Testis (tissue), 3 donors: ENCODE data around the gene SLC35B1. TPM values are rescaled to one million over a fixed set of nuclear protein-coding genes. Genes with fewer than 3 reads are reported as not detected.

Source experiments
- DNase-seq: peaks from one replicate; pipeline ENCODE4 v3.0.0-alpha.2; 2019
- H3K27ac ChIP-seq, 2 donors: fragments of 200-600 bp; sonication (generic); one replicate each; pipeline ENCODE4 v1.5.1; 2019
- H3K27me3 ChIP-seq: fragments of 200-600 bp; sonication (generic); one replicate; pipeline ENCODE4 v1.5.1; 2019
- H3K36me3 ChIP-seq: fragments of 200-600 bp; sonication (generic); one replicate; pipeline ENCODE4 v1.5.1; 2017; ENCODE audit warnings: low read depth; ENCODE audit errors: missing control alignments
- H3K4me1 ChIP-seq: fragments of 200-600 bp; sonication (generic); one replicate; pipeline ENCODE4 v1.5.1; 2019
- H3K4me3 ChIP-seq, 2 donors: fragments of 200-600 bp; sonication (generic); one replicate each; pipeline ENCODE4 v1.5.1; 2017 to 2019
- H3K9me3 ChIP-seq: fragments of 200-600 bp; sonication (generic); one replicate; pipeline ENCODE4 v1.5.1; 2017
- CTCF ChIP-seq, 3 experiments: fragments of 450-650 bp in 2 of 3; fragments of 200-600 bp in 1 of 3; sonication (generic) in 1 of 3; IDR thresholded peaks; one replicate each; pipeline ENCODE4 v1.5.1; 2016 to 2019; ENCODE audit warnings: antibody characterized with exemption in 3 of 3, mild to moderate bottlenecking in 2 of 3, moderate library complexity in 1 of 3
- POLR2A ChIP-seq: fragments of 450-650 bp; IDR thresholded peaks from one replicate; pipeline ENCODE4 v1.6.1; 2017; ENCODE audit warnings: antibody characterized with exemption, mild to moderate bottlenecking, moderate library complexity
- WGBS, 2 donors: methylation state at CpG; one replicate each; pipeline ENCODE4 v1.1.5; 2018; 5-methylcytosine and 5-hydroxymethylcytosine counted together
- intact Hi-C: fragments of 100-400 bp; cut with DNase I; formaldehyde crosslinking; loops from one replicate; pipeline ENCODE4 v1.15.1; 2023; ENCODE audit warnings: low total_unique reads
- polyA plus RNA-seq: library from polyadenylated mRNA; stranded (reverse); fragments of 350-450 nt; fragmentation: Illumina TruSeq; extraction: RNeasy Lipid Tissue Mini Kit (QIAGEN cat#74804); gene quantifications from one replicate; pipeline ENCODE4 v1.2.3, GENCODE V29; 2014; ENCODE audit warnings: low read depth, low replicate concordance; ENCODE audit not compliant: insufficient read depth
- total RNA-seq, 2 donors: library from RNA; depleted of rRNA; stranded (reverse); fragments of >200 nt; gene quantifications; one replicate each; pipeline ENCODE4 v1.2.3, GENCODE V29; 2016

The SLC35B1 gene
- total and polyA plus RNA-seq, 3 donors from 2014 or later: 39.9 to 66.3 (median 45.4) TPM

- Histone ChIP-seq H3K27me3 (no peaks in the 10 kb centered on the region), H3K9me3 (no peaks in the 10 kb centered on the region), H3K36me3 (no peaks in the 10 kb centered on the region), H3K4me3 (no peak overlapping the region), H3K4me1 (peaks cover 3% of the 10 kb centered on the region), H3K27ac (no peak overlapping the region)
- no peak for DNase-seq
- no peak for TF ChIP-seq CTCF (IDR thresholded peaks at IDR 0.05)
- TF ChIP-seq POLR2A: no peak
- intact Hi-C loops: no loop called here
- 56 to 63% methylated on average over 1 of the region's 1 CpG for WGBS, 2 donors
Measured at GRCh38 chr17:49747632-49748031, 39.9 kb upstream of the SLC35B1 start.

GRCh38 chr17:49746791-49747490 lies 39.2 kb upstream of the SLC35B1 start:
- Histone ChIP-seq H3K27ac (no peak overlapping the region), H3K4me1 (peaks cover 10% of the 10 kb centered on the region), H3K9me3 (no peaks in the 10 kb centered on the region), H3K27me3 (no peaks in the 10 kb centered on the region), H3K4me3 (no peak overlapping the region), H3K36me3 (no peaks in the 10 kb centered on the region)
- DNase-seq: no peak
- intact Hi-C loops: no loop called here
- 82 to 86% methylated on average over 5 of the region's 5 CpGs for WGBS, 2 donors
- TF ChIP-seq POLR2A: no peak
- no peak for TF ChIP-seq CTCF (IDR thresholded peaks at IDR 0.05)

- no peak for TF ChIP-seq CTCF (IDR thresholded peaks at IDR 0.05)
- TF ChIP-seq POLR2A: no peak
- H3K27me3 ChIP-seq: no peaks in the 10 kb centered on the region
- no peak for DNase-seq
- H3K4me1 ChIP-seq: peaks cover 24% of the 10 kb centered on the region
- H3K4me3 ChIP-seq: no peak overlapping the region
- intact Hi-C loops: no loop called here
- H3K9me3 ChIP-seq: no peaks in the 10 kb centered on the region
- no peaks in the 10 kb centered on the region for H3K36me3 ChIP-seq
- WGBS, 2 donors: 71 to 72% methylated on average over 1 of the region's 1 CpG
- no peak overlapping the region for H3K27ac ChIP-seq
Measured at GRCh38 chr17:49745175-49746139, 37.7 kb upstream of the SLC35B1 start.

GRCh38 chr17:49742166-49742638 lies 34.4 kb upstream of the SLC35B1 start:
- intact Hi-C loops: no loop called here
- Histone ChIP-seq H3K27ac (peak overlapping the region in 1 of 2 donors; percentile 14), H3K4me3 (no peak overlapping the region), H3K27me3 (no peaks in the 10 kb centered on the region), H3K4me1 (peaks cover 31% of the 10 kb centered on the region), H3K36me3 (no peaks in the 10 kb centered on the region), H3K9me3 (no peaks in the 10 kb centered on the region)
- TF ChIP-seq CTCF (IDR thresholded peaks at IDR 0.05) (no peak), POLR2A (no peak)
- DNase-seq: no peak
- 52 to 58% methylated on average over 1 of the region's 1 CpG for WGBS, 2 donors
